Epithelial cell of proximal tubule (primary cell): ENCODE data around the gene DNLZ. TPM values are rescaled to one million over a fixed set of nuclear protein-coding genes. Genes with fewer than 3 reads are reported as not detected.

ENCODE experiments used
- DNase-seq: peaks from one replicate; pipeline ENCODE4 v3.0.0-alpha.2; 2011; ENCODE audit warnings: low read depth
- H3K4me3 ChIP-seq: 2 replicates; pipeline ENCODE4 v1.5.1; 2011; ENCODE audit warnings: low read depth, mild to moderate bottlenecking, low read length
- total RNA-seq: library from RNA; depleted of rRNA; stranded (reverse); fragments of >200 nt; gene quantifications from 2 replicates; pipeline ENCODE4 v1.2.3, GENCODE V29; 2015
- TF ChIP-seq, protein P1 (sequence below): conservative IDR thresholded peaks from 2 replicates; pipeline ENCODE4 v1.5.1; 2012; ENCODE audit warnings: low read depth, mild to moderate bottlenecking, low read length

The DNLZ gene
- total RNA-seq, 1 donor from 2014 or later, result 67.2 TPM

DNA sequence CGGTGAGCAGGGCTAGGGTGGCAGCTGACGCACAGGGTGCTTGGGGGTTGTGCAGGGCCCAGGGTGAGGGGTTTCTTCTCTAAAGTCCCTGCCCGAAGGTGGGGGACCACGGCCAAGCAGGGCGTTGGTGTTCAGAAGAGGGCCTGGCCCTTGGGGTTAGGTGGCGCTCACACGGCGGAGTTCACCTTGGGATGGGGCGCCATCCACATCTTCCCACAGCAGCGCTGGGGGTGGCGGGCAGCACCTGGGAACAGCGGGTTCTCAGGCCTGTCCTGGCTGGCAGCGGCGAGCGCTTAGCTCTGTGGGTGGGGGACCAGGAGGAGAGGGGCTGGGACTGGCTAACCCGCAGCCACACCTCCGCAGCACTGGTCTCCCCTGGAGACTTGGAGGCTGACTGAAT, 30.1 kb downstream of the DNLZ start:
- no peak for DNase-seq
- TF ChIP-seq, protein P1, sequence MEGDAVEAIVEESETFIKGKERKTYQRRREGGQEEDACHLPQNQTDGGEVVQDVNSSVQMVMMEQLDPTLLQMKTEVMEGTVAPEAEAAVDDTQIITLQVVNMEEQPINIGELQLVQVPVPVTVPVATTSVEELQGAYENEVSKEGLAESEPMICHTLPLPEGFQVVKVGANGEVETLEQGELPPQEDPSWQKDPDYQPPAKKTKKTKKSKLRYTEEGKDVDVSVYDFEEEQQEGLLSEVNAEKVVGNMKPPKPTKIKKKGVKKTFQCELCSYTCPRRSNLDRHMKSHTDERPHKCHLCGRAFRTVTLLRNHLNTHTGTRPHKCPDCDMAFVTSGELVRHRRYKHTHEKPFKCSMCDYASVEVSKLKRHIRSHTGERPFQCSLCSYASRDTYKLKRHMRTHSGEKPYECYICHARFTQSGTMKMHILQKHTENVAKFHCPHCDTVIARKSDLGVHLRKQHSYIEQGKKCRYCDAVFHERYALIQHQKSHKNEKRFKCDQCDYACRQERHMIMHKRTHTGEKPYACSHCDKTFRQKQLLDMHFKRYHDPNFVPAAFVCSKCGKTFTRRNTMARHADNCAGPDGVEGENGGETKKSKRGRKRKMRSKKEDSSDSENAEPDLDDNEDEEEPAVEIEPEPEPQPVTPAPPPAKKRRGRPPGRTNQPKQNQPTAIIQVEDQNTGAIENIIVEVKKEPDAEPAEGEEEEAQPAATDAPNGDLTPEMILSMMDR, result no peak
- no peak overlapping the region for H3K4me3 ChIP-seq

DNA sequence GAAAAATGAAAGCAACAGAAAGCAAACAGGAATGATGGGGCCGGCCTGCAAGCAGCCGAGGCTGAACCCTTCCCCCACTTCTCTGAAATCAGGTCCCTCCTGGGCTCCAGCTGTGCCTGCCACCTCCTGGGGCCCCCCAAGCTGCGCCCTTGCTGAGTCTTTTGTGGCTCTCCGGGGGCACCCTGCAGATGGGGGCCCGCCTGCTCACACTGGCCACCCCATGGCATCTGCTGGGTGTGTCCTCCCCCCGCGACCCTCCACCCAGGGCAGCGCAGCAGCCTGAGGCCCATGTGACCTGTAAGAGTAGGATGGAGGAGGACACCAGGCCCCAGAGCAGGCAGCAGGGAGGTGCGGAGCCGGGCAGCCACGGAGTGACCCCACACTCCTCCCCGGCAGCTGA, 30.5 kb downstream of the DNLZ start:
- no peak overlapping the region for H3K4me3 ChIP-seq
- no peak for DNase-seq
- TF ChIP-seq, protein P1, result no peak

DNA sequence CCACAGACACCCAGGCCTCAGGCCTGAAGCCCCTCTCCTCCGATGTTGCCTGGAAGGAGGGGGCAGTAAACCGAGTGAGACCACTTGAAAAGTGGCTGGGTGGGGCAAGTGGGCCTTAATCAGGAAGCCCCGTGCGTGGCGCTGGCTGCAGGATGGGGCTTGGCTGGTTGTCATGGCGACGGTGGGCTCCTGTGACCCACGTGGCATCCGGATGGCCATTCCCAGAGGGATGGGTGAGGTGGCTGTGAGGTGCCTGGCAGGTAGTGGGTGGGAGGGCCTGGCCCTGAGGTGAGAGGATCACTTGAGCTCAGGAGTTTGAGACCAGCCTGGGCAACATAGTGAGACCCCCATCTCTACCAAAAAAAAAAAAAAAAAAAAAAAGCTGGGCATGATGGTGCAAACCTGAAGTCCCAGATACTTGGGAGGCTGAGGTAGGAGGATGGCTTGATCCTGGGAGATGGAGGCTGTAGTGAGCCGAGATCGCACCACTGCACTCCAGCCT, 31.0 kb downstream of the DNLZ start:
- DNase-seq, result no peak
- no peak overlapping the region for H3K4me3 ChIP-seq
- TF ChIP-seq, protein P1, result no peak

DNA sequence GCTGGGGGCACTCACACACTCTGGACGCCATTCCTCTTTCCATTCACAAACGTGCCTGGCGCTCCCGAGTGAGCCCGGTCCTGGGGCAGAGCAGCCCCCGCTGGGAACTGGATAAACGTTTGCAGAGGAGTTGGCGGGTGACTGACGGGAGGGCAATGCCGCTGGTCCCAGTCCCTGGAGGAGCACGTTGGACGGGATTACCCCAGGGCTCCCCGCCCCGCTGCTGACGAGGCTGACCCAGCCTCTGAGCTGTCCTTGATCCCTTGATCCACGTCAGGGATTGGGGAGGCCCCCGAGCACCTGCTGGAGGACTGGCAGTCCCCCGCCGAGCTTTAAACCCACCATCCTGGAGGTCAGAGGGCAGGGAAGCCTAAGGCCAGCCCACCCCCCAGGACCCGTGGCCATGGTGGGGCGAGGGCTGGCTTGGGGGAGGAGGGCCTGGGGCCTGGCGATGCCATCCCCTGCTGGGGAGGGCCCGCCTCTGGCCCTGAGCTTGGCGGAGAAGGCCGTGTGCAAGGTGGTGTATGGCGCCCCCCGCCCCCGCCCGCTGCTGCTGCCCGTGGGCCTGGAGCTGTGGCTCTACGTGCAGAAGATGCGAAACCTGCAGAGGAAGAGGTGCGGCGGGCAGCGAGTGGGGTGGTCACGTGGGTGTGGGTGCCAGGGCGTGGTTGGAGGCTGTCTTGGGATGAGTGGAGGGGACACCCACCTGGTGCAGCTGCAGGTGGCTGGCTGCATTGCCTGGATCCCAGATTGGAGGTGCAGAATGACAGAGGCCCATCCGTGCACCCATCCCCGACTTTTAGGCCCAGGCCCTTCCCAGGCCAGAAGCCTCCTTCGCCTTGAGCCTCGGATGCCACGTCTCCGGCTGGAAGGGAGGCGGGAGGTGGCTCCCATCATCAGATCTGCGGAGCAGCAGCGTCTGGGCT, 31.7 kb downstream of the DNLZ start:
- TF ChIP-seq, protein P1, result no peak
- H3K4me3 ChIP-seq, result no peak overlapping the region
- DNase-seq, result no peak

DNA sequence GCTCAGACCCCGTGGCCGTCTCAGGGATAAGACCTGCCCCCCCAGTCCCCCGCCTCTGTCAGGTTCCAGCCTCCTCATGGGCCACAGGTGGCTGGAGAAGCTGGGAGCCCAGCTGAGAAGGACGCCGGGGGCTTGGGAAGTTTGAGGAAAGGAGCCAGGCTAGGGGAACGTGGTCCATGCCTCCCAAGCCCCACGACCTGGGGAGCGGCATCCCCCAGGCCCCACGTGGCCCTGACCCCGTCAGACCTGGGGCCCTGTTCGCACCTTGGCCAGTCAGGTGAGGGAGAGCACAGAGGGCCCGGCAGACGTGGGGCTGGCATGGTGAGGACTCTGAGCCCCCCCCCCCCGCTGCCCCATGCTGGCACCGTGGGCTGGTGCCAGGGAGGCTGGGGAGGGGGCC, 32.5 kb downstream of the DNLZ start:
- TF ChIP-seq, protein P1, result no peak
- DNase-seq, result no peak
- no peak overlapping the region for H3K4me3 ChIP-seq

DNA sequence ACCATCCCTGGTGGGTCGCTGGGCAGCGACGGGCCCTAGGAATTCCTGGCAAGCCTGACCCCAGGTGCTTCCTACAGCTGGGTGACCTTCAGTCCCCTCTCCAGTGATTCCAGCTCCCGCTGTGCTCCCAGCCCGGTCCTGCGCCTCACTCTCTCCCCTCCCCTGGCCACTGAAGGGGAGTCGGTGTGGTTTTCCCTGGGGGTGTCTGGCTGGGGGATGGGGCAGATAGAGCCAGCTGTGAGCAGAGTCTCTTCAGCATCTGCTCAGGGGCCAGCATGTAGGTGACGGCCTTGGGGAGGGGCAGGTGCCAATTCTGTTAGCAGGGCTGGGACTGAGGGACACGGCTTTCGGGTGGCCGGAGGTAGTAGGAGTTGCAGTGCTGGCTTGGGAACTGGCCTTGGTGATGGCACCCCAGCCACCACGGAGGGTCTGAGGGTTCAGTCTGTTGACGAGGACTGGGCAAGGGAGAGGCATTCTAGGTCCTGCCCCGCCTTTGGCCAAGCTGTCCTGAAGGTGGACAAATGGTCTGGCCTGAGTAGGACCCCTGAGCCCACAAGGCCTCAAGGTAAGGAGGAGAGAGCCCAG, 33.0 kb downstream of the DNLZ start:
- no peak overlapping the region for H3K4me3 ChIP-seq
- DNase-seq, result no peak
- TF ChIP-seq, protein P1, result no peak
